Lower leg skin (tissue), 4 donors: Measurements from ENCODE around the gene POU6F1. TPM values are rescaled to one million over a fixed set of nuclear protein-coding genes. Genes with fewer than 3 reads are reported as not detected.
"Not testable (repeated sequence)": the region's sequence is repeated elsewhere in the genome, so short reads cannot be mapped to it uniquely, and the experiment has no call there.

Experiments used
- DNase-seq, 2 donors: peaks; one replicate each; pipeline ENCODE4 v3.0.0-alpha.2; 2019; ENCODE audit warnings: low spot score in 2 of 2
- H3K4me3 ChIP-seq: fragments of 200-600 bp; sonication (generic); 2 replicates; pipeline ENCODE4 v1.5.1; 2017; ENCODE audit warnings: mild to moderate bottlenecking, low read depth; ENCODE audit not compliant: poor library complexity, severe bottlenecking
- CTCF ChIP-seq, 3 donors: fragments of 450-650 bp; IDR thresholded peaks; one replicate each; pipeline ENCODE4 v1.5.1; 2016; ENCODE audit warnings: antibody characterized with exemption in 3 of 3, mild to moderate bottlenecking in 3 of 3, moderate library complexity in 2 of 3
- POLR2A ChIP-seq, 2 donors: fragments of 450-650 bp; IDR thresholded peaks; one replicate each; pipeline ENCODE4 v1.6.1; 2016 to 2017; ENCODE audit warnings: antibody characterized with exemption in 2 of 2, mild to moderate bottlenecking in 1 of 2, moderate library complexity in 1 of 2
- WGBS, 2 donors: methylation state at CpG; one replicate each; pipeline ENCODE4 v1.1.5; 2018; 5-methylcytosine and 5-hydroxymethylcytosine counted together
- intact Hi-C: fragments of 100-400 bp; cut with DNase I; formaldehyde crosslinking; loops from one replicate; pipeline ENCODE4 v1.15.0; 2023; ENCODE audit warnings: low total_unique reads
- total RNA-seq, 4 donors: library from RNA; depleted of rRNA; stranded (reverse); fragments of >200 nt; gene quantifications; one replicate each; pipeline ENCODE4 v1.1.0, GENCODE V29; 2016

POU6F1 gene
- total RNA-seq, 4 donors from 2014 or later, result 5.5 to 20.2 (median 10.6) TPM

- intact Hi-C loops, result no loop called here
- no peak for TF ChIP-seq CTCF (IDR thresholded peaks at IDR 0.05)
- no peak for TF ChIP-seq POLR2A (IDR thresholded peaks at IDR 0.05)
- DNase-seq, result no peak
- no peak overlapping the region for H3K4me3 ChIP-seq
- 89 to 92% methylated on average over 4 of the region's 4 CpGs for WGBS, 2 donors
Measured at GRCh38 chr12:51225234-51225633, 7.4 kb upstream of the POU6F1 start.

- H3K4me3 ChIP-seq, result no peak overlapping the region
- no peak for DNase-seq
- WGBS, 2 donors, result 81 to 95% methylated on average over 3 of the region's 3 CpGs
- TF ChIP-seq CTCF (IDR thresholded peaks at IDR 0.05), result no peak
- TF ChIP-seq POLR2A (IDR thresholded peaks at IDR 0.05), result no peak
- intact Hi-C loops, result no loop called here
Measured at GRCh38 chr12:51224625-51225024, 6.8 kb upstream of the POU6F1 start.

GRCh38 chr12:51222461-51222860, 4.6 kb upstream of the POU6F1 start:
- intact Hi-C loops, result no loop called here
- DNase-seq, result no peak

GRCh38 chr12:51219857-51220256, 2.0 kb upstream of the POU6F1 start:
- DNase-seq, intact Hi-C loops, H3K4me3 ChIP-seq: not testable (repeated sequence)
- WGBS, 2 donors, result 83 to 90% methylated on average over 12 of the region's 12 CpGs

More at GRCh38 chr12:51222461-51222860, 4.6 kb upstream of the POU6F1 start:
- no peak for TF ChIP-seq POLR2A (IDR thresholded peaks at IDR 0.05)
- TF ChIP-seq CTCF (IDR thresholded peaks at IDR 0.05), result no peak
- 56 to 75% methylated on average over 7 of the region's 7 CpGs for WGBS, 2 donors
- no peak overlapping the region for H3K4me3 ChIP-seq

- TF ChIP-seq POLR2A (IDR thresholded peaks at IDR 0.05) (no peak), CTCF (IDR thresholded peaks at IDR 0.05) (no peak)
- 71 to 74% methylated on average over 5 of the region's 5 CpGs for whole genome bisulfite sequencing, 2 donors
- intact Hi-C loops, result no loop called here
- DNase-seq, result no peak
- H3K4me3 ChIP-seq, result no peak overlapping the region
Measured at GRCh38 chr12:51219322-51219721, 1.5 kb upstream of the POU6F1 start.

GRCh38 chr12:51218607-51219161, 822 bp upstream of the POU6F1 start:
- no peak for DNase-seq
- 46 to 53% methylated on average over 10 of the region's 10 CpGs for WGBS, 2 donors
- TF ChIP-seq POLR2A (IDR thresholded peaks at IDR 0.05) (no peak), CTCF (IDR thresholded peaks at IDR 0.05) (no peak)
- intact Hi-C loops, result no loop called here
- peak overlapping the region; percentile 67 for H3K4me3 ChIP-seq
